Breast epithelium (tissue), 4 donors: Measurements from ENCODE around the gene TSEN54. TPM values are rescaled to one million over a fixed set of nuclear protein-coding genes. Genes with fewer than 3 reads are reported as not detected.

Source experiments
- DNase-seq, 2 donors: peaks; one replicate each; pipeline ENCODE4 v3.0.0-alpha.2; 2019; ENCODE audit warnings: low spot score in 2 of 2
- H3K27ac ChIP-seq, 2 donors: fragments of 200-600 bp; sonication (generic) in 1 of 2; one replicate each; pipeline ENCODE4 v1.5.1; 2016 to 2019; ENCODE audit warnings: mild to moderate bottlenecking in 1 of 2
- H3K27me3 ChIP-seq, 2 donors: fragments of 200-600 bp; sonication (generic) in 1 of 2; one replicate each; pipeline versions ENCODE4 v1.5.1 to v1.6.0; 2017 to 2019; ENCODE audit warnings: control low read depth in 1 of 2, mild to moderate bottlenecking in 1 of 2
- H3K36me3 ChIP-seq: fragments of 200-600 bp; one replicate; pipeline ENCODE4 v1.5.1; 2019
- H3K4me1 ChIP-seq, 2 donors: fragments of 200-600 bp; sonication (generic); one replicate each; pipeline ENCODE4 v1.5.1; 2016 to 2019; ENCODE audit warnings: control low read depth in 1 of 2
- H3K4me3 ChIP-seq, 3 donors: fragments of 200-600 bp; sonication (generic); 1 replicate in 2 of 3; 2 replicates in 1 of 3; pipeline ENCODE4 v1.5.1; 2016 to 2019; ENCODE audit warnings: mild to moderate bottlenecking in 3 of 3, moderate library complexity in 2 of 3
- H3K9me3 ChIP-seq, 2 donors: fragments of 200-600 bp; sonication (generic) in 1 of 2; one replicate each; pipeline ENCODE4 v1.5.1; 2016 to 2019; ENCODE audit warnings: control low read depth in 1 of 2
- CTCF ChIP-seq, 3 donors: fragments of 450-650 bp; IDR thresholded peaks; one replicate each; pipeline ENCODE4 v1.5.1; 2016 to 2017; ENCODE audit warnings: antibody characterized with exemption in 3 of 3, mild to moderate bottlenecking in 3 of 3, moderate library complexity in 3 of 3
- POLR2A ChIP-seq: fragments of 450-650 bp; IDR thresholded peaks from one replicate; pipeline ENCODE4 v1.6.1; 2016; ENCODE audit warnings: antibody characterized with exemption, mild to moderate bottlenecking, moderate library complexity
- POLR2AphosphoS5 ChIP-seq, 3 donors: sonication (generic); formaldehyde crosslinking; IDR thresholded peaks; one replicate each; pipeline ENCODE4 v1.6.1; 2017; ENCODE audit warnings: antibody characterized with exemption in 3 of 3
- intact Hi-C: fragments of 100-400 bp; cut with DNase I; formaldehyde crosslinking; loops from one replicate; pipeline ENCODE4 v1.15.1; 2023; ENCODE audit warnings: low total_unique reads
- total RNA-seq, 3 donors: library from RNA; depleted of rRNA; stranded (reverse); fragments of >200 nt; gene quantifications; one replicate each; pipeline ENCODE4 v1.1.0, GENCODE V29; 2016

TSEN54 gene
- total RNA-seq, 3 donors from 2014 or later, result 18.4 to 34.7 (median 31.2) TPM

- Histone ChIP-seq H3K9me3 (no peaks in the 10 kb centered on the region), H3K36me3 (no peaks in the 10 kb centered on the region), H3K27ac (no peak overlapping the region), H3K4me1 (peaks cover 0 to 13% of the 10 kb centered on the region in 2 donors), H3K27me3 (no peaks in the 10 kb centered on the region), H3K4me3 (no peak overlapping the region)
- intact Hi-C loops, result no loop called here
- TF ChIP-seq POLR2A (no peak), POLR2AphosphoS5 (IDR thresholded peaks at IDR 0.05) (no peak), CTCF (IDR thresholded peaks at IDR 0.05) (no peak)
- DNase-seq, result no peak
These were observed 12.9 kb upstream of the TSEN54 start for GRCh38 chr17:75503337-75503950.

- H3K36me3 ChIP-seq, result no peaks in the 10 kb centered on the region
- H3K27me3 ChIP-seq, result no peaks in the 10 kb centered on the region
- no peak overlapping the region for H3K27ac ChIP-seq
- DNase-seq, result no peak
- no peak overlapping the region for H3K4me3 ChIP-seq
- intact Hi-C loops, result no loop called here
- no peaks in the 10 kb centered on the region for H3K9me3 ChIP-seq
- TF ChIP-seq POLR2AphosphoS5 (IDR thresholded peaks at IDR 0.05), result no peak
- TF ChIP-seq POLR2A, result no peak
- no peak for TF ChIP-seq CTCF (IDR thresholded peaks at IDR 0.05)
- peaks cover 0 to 13% of the 10 kb centered on the region in 2 donors for H3K4me1 ChIP-seq
These were observed 12.4 kb upstream of the TSEN54 start for GRCh38 chr17:75503976-75504346.

- intact Hi-C loops, result no loop called here
- no peak overlapping the region for H3K4me3 ChIP-seq
- H3K27me3 ChIP-seq, result no peaks in the 10 kb centered on the region
- H3K36me3 ChIP-seq, result no peaks in the 10 kb centered on the region
- H3K9me3 ChIP-seq, result no peaks in the 10 kb centered on the region
- no peak for DNase-seq
- TF ChIP-seq POLR2AphosphoS5 (IDR thresholded peaks at IDR 0.05) (no peak), POLR2A (no peak), CTCF (IDR thresholded peaks at IDR 0.05) (peak; percentile 12 to 47 (median 42))
- H3K4me1 ChIP-seq, result peaks cover 0 to 13% of the 10 kb centered on the region in 2 donors
- no peak overlapping the region for H3K27ac ChIP-seq
These were observed 11.8 kb upstream of the TSEN54 start for GRCh38 chr17:75504347-75505151.

- TF ChIP-seq POLR2A, result no peak
- TF ChIP-seq CTCF (IDR thresholded peaks at IDR 0.05), result no peak
- TF ChIP-seq POLR2AphosphoS5 (IDR thresholded peaks at IDR 0.05), result no peak
- no peak for DNase-seq
- intact Hi-C loops, result no loop called here
- Histone ChIP-seq H3K4me3 (no peak overlapping the region), H3K27me3 (no peaks in the 10 kb centered on the region), H3K27ac (no peak overlapping the region), H3K9me3 (no peaks in the 10 kb centered on the region), H3K4me1 (peaks cover 0 to 13% of the 10 kb centered on the region in 2 donors), H3K36me3 (no peaks in the 10 kb centered on the region)
These were observed 11.2 kb upstream of the TSEN54 start for GRCh38 chr17:75505152-75505409.

GRCh38 chr17:75505640-75506039 is 10.7 kb upstream of the TSEN54 start:
- intact Hi-C loops, result no loop called here
- Histone ChIP-seq H3K4me1 (peaks cover 0 to 12% of the 10 kb centered on the region in 2 donors), H3K9me3 (no peaks in the 10 kb centered on the region), H3K27me3 (no peaks in the 10 kb centered on the region), H3K27ac (no peak overlapping the region), H3K36me3 (no peaks in the 10 kb centered on the region), H3K4me3 (no peak overlapping the region)
- TF ChIP-seq POLR2A (no peak), POLR2AphosphoS5 (IDR thresholded peaks at IDR 0.05) (no peak), CTCF (IDR thresholded peaks at IDR 0.05) (no peak)
- DNase-seq, result no peak
